GM18508 (cell line): ENCODE data around the gene GALNT17.
"Not testable (repeated sequence)": the region's sequence is repeated elsewhere in the genome, so short reads cannot be mapped to it uniquely, and the experiment has no call there.

Experiments used
- ATAC-seq: cut with Tn5 transposase; IDR thresholded peaks from one replicate; pipeline ENCODE4 v1.9.1; 2021; ENCODE audit warnings: moderate number of reproducible peaks; ENCODE audit not compliant: insufficient read depth, unreplicated experiment

The GALNT17 gene

DNA sequence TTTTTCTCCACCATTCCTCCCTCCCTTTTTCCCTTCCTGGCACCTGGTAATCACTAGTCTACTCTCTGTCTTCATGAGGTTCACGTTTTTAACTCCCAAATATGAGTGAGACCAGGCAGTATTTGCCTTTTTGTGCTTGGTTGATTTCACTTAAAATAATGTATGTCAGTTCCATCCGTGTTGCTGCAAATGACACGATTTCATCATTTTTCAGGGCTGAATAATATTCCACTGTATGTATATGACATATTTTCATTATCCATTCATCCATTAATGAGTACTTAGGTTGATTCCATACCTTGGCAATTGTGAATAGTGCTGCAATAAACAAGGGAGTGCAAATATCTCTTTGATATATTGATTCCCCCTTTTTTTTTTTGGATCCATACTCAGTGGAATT, 25.8 kb downstream of the GALNT17 start:
- ATAC-seq = no peak

DNA sequence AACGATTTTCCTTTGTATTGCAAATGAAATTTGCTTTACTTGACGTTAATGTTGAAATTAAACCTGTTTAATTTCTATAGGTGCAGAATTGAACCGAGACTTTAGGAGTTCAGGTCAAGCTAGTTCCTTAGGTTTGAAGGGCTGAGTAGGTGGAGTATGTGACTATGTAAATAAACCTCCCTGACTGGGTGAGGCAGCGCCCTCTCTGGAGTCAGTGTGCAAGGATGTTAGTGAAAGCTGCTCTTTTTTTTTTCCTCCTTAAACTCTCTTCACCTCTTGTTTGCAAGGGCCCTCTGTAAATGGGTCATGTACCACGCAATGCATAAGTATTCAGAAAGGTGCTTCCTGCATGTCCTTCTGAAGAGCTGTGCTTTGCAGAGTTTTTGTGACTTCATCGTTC, 33.8 kb downstream of the GALNT17 start:
- no peak for ATAC-seq

DNA sequence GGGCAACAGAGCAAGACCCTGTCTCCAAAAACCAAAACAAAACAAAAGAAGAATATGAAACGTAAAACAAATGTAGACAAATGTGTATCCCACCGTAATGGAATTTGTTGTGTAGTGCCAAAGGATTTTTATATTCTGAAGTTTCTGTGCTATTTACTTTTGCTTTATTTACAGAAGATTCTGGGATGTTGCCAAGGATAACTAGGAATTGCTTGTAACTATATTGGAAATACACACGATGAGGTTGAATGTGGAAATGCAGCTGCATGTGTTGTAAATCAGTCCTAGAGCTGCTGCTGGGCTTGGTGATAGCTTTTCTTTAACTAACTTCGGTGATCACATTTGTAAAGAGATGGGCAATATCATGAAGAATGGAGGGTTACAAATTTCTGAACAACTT, 39.5 kb downstream of the GALNT17 start:
- no peak for ATAC-seq

DNA sequence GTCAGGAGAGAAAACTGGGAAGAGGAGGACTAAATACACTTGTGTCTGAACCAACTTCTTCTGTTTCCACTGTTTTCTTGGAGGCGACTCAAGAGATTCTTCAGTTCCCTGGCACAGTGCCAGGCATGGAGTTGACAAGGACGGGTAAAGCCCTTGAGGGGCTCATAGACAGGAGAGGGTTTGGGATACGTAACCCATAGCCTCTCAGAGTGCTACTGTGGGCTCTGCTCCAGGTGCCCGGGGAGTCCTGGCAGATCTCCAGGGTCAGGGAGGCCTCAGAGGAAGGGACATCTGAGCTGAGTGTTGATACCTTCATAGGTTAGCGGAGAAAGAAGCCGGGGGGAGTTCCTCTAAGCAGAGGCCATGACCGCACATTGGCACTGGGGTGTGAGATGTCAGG, 42.0 kb downstream of the GALNT17 start:
- no peak for ATAC-seq

DNA sequence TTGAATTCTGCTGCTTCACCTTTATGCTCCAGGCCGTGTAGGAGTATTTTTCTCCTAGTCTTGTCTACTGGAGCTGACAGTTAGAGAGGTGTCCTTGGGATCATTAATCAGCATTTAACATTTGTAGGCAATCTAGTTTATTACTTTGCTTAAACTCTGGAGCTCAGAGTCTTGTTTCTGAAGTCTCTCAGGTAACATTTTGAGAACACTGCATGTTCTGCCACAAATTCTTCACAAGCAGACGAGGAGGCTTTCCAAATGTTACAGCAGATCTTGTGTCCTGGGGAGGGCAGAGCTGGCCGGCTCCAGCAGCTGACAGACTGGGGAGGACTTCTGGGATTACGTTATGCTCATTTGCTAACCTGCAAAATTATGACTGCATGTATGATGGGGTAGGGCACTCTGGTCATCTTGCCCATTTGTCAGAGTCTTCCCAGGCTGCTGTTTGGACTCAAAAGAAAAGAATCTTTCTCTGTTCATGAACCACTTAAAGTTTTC, 50.5 kb downstream of the GALNT17 start:
- ATAC-seq = no peak

DNA sequence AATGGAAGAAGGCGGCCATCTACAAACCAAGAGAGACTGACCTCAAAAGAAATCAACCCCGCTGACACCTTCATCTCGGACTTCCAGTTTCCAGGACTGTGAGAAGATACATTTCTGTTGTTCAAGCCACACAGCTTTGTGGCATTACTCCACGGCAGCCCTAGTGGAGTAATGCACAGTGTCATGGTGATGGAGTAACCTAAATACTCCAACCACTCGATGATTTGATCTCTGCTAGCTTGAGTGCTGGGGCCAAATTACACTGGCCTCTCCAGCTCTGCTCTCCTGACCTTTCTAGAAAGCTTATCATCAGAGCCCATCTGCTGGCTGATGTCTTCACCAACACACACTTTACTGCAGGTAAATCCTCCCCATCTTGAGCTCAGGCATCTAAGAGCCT, 52.2 kb downstream of the GALNT17 start:
- no peak for ATAC-seq

DNA sequence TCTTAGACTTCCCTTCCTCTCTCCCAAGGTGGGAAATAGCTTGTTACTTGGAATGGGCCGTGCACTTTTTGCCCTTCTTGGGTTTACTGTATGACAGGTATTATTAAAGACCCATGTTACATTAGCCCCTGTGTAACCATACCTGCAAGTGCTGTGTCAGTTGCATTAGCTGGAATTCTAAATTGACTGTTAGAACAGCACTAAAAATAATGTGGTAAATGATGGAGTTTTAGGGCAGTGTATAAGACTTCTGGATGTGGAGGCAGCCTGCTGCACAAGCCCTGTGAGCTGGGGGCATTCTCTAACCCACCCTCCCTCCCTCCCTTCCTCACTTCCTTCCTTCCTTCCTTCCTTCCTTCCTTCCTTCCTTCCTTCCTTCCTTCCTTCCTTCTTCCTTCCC, 52.7 kb downstream of the GALNT17 start:
- no peak for ATAC-seq

DNA sequence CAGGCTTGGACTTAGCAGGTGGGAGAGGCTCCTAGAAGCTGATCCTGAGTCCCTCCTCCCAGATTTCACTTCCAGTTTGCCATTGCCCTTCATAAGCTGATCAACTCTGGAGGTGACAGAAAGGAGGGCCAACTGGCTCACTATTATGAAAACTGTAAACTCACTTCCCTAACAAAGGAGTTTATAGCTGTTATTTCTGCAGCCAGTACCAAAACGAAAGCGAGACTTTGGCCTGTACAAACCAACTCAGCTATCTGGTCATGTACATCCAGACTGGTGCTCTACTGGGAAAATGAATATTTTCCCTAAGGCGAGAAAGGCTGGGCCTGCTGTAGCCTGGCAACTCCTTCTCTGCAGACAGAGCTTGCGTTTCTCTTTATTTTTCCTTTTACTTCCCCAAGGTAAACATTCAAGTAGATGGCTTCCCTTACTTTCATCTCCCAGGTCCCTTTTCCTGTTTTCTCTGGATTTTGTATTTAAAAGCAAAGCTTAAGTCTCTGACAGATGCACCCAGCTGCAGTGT, 54.7 kb downstream of the GALNT17 start:
- no peak for ATAC-seq

DNA sequence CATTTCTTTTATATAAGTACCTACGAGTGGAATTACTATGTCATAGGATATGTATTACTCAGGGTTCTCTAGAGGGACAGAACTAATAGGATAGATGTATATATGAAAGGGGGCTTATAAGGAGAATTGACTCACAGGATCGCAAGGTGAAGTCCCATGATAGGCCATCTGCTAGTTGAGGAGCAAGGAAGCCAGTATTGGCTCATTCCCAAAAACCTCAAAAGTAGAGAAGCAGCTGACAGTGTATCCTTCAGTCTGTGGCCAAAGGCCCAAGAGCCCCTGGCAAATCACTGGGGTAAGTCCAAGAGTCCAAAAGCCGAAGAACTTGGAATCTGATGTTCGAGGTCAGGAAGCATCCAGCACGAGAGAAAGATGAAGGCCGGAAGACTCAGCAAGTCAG, 59.8 kb downstream of the GALNT17 start:
- no peak for ATAC-seq

DNA sequence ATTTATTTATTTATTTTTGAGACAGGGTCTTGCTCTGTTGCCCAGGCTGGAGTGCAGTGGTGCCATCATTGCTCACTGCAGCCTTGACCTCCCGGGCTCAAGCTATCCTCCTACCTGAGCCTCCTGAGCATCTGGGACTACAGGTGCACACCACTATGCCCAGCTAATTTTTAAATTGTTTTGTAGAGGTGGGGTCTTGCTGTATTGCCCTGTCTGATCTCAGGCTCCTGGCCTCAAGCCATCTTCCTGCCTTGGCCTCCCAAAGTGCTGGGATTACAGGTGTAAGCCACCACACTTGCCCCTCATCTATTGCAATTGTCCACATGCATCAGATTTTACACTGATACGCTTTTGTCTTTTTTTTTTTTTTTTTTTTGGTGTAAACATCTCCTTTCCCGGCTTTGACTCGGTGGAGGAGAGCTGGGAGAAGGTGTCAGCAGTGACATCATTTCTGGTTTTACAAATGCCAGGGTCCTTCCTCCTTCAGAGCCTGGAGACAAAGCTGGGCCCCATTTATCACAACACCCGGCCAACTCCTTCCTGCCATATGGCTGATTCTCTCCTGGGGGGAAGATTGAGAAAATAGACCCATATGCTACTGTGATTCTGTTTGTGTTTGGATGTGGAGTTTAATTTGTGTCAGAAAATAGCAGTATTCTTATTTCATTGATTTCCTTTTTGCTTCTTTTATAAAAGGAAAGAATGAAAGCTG, 61.3 kb downstream of the GALNT17 start:
- no peak for ATAC-seq

DNA sequence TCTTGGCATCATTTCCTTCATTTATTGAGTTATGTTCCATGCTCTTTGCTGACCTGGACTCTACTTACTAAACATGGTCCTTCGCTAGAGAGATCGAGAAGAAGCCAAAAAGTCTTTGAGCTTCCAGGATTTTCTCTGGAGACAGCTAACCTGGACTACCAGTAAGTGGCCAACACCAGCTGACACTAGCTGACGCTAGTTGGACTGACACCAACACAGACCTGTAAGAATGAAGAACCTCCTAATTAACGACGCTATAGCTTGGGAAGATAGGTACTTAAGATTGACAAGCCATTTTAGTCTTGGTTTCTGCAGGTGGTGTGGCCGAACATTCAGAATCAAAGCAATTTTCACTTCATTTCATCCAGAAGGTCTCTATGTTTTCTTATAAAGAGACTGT, 66.4 kb downstream of the GALNT17 start:
- no peak for ATAC-seq

DNA sequence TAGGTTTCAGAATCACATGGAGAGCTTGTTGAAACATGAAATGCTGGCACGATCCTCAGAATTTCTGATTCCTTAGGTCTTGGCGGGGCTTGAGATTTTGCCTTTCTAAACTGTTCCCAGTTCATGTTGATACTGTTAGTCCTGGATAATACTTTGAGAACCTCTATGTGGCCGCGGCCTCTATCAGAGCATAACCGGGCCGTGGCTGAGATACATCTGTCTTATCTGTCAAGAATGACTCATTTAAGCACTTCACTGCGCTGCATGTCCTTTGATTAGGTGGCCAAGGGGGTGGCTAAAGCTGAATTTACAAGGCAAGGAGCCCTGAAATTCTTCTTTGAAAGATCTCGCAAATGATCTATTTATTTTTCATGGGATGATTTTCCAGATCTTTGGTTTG, 66.9 kb downstream of the GALNT17 start:
- no peak for ATAC-seq

DNA sequence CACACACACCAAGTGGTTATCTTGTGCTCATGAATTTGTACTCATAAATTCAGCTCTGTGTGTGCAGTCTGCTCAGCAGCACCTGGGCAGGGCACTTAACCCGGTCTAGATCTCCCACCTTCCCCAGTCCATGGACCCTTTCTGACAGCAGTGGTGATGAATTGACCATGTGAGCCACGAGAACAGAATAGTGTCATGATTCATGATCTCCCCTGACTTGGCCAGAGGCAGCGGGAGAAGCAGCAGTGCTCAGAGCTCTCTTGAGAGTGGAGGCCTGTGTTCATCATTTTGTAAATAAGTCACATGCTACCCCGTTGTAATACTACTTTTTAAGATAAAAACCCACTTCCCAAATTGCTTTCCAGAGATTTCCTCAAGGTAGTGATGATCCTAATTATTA, 74.2 kb downstream of the GALNT17 start:
- ATAC-seq = no peak

DNA sequence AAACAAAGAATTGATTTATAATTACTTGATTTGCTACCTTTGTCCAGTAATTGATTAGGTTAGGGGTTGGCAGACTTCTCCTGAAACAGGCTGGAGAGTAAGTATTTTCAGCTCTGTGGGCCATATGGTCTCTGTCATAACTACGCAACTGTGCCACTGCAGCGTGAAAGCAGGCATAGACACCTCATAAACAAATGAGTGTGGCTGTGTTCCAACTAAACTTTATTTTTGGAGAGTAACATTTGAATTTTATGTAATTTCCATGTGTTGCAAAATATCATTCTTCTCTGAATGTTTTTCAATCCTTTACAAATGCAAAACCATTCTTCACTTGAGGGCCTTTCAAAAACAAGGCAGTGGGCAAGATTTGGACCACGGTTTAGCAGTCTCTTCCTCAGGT, 76.9 kb downstream of the GALNT17 start:
- no peak for ATAC-seq

DNA sequence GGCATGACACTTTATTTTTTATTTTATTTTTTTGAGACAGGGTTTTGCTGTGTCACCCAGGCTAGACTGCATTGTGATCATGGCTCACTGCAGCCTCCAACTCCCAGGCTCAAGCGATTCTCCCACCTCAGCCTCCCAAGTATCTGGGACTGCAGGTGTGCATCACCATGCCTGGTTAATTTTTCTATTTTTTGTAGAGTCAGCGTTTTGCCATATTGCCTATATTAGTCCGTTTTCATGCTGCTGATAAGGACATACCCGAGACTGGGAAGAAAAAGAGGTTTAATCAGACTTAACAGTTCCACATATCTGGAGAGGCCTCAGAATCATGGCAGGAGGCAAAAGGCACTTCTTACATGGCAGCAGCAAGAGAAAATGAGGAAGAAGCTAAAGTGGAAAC, 77.5 kb downstream of the GALNT17 start:
- ATAC-seq = not testable (repeated sequence)

DNA sequence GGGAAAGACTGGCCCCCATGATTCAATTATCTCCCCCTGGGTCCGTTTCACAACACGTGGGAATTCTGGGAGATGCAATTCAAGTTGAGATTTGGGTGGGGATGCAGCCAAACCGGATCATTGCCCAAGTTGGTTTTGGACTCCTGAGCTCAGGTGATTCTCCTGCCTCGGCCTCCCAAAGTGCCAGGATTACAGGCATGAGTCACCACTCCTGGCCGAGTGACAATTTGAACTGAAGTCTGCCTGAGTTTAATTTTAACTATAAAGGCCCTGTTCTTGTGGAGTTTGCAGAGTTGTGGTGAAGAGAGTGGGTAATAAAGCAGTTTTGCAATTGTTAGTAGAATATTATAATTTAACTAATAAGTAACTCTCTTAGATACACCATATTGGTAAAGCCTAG, 78.3 kb downstream of the GALNT17 start:
- no peak for ATAC-seq

DNA sequence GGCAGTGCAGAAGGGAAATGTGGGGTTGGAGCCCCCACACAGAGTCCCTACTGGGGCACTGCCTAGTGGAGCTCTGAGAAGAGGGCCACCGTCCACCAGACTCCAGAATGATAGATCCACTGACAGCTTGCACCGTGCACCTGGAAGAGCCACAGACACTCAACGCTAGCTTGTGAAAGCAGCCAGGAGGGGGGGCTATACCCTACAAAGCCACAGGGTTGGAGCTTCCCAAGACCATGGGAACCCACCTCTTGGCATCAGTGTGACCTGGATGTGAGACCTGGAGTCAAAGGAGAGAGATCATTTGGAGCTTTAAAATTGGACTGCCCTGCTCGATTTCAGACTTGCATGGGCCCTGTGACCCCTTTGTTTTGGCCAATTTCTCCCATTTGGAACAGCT, 80.5 kb downstream of the GALNT17 start:
- ATAC-seq = not testable (repeated sequence)

DNA sequence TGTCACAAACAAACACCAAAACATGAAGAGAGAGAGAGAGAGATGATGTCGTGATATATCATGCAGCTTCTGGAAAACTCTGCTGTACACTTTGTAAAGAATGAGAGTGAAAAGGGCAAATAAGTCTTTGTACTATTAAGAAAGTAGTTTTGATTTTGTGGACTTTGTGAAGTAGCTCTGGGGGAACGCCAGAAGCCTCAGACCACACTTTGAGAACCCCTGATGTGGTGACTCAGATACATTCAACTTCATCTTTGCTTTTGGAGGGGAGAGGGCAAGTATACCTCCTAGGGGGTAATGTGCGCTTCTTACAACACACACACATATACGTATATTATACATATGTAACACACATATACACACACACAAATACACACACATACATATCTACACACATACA, 84.3 kb downstream of the GALNT17 start:
- ATAC-seq = no peak

DNA sequence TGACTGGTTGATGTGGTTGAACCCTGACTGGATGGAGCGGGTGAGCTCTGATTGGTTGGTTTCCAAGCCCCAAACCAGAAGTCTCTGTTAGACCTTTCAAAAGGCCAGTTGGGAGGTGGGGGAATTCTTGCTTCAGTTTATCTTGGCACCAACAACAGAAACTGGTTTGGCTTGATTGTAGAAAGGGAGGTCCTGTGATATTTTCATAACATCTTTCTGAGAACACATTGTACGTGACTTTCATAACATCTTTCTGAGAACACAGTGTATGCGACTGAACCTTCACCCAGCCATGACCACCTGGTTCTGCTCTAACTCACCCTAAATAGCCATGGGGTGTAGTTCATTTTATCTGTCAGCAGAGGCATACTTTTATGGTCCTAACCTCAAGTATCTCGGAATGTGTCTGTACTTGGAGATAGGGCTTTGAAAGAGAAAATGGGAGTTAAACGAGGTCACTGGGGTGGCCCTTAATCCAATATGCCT, 88.3 kb downstream of the GALNT17 start:
- ATAC-seq = no peak

DNA sequence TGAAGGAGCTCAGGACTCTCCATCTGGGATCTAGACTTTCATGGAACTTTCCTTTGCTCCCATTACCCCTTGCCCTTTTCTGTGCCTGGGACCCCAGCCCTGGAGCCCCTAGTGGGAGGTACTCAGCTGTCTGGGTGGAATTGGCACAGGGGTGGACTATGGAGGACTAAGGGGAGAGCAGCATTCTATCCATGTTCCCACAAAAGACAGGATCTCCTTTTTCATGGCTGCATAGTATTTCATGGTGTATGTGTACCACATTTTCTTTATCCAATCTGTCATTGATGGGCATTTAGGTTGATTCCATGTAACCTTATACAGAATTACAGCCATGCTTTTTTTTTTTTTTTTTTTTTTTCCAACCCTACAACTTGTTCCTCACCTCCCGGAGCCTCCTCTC, 89.1 kb downstream of the GALNT17 start:
- ATAC-seq = no peak

DNA sequence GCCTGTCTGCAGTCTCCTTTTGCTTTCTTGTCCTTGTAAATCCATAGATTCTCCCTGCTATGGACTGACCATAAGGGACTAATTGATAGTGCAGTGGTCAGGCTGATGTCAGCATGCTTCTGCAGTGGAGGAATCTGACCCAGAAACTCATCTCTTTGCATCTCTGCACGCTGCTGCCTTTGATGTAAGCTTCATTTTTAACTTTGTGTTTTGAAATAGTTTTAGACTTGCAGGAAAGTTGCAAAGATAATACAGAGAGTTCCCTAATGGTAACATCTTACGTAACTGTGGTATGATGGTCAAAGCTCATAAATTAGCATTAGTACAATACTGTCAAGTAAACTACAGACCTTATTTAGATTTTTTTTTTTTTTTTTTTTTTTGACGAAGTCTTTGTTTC, 89.6 kb downstream of the GALNT17 start:
- ATAC-seq = no peak

DNA sequence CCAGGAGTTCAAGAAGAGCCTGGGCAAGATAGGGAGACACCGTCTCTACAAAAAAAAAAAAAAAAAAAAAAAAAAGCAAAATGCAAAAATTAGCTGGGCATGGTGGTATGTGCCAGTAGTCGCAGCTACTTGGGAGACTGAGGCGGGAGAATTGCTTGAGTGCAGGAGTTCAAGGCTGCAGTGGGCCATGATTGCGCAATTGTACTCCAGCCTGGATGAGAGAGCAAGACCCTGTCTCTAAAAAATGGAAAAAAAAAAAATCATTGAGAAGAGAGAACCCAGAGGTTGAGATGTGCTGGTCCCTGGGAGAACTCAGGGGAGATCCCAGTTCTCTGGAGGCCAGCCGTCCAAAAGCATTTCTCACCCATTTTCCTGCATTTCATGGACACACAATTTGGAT, 95.2 kb downstream of the GALNT17 start:
- no peak for ATAC-seq
